Left ventricle myocardium superior (tissue), 1 donor: ENCODE results near the gene KRT38. TPM values are rescaled to one million over a fixed set of nuclear protein-coding genes. Genes with fewer than 3 reads are reported as not detected.
"Not testable (repeated sequence)": the region's sequence is repeated elsewhere in the genome, so short reads cannot be mapped to it uniquely, and the experiment has no call there.

Experiments
- ATAC-seq: fragments of 200-7000 bp; cut with Tn5 transposase; one replicate; pipeline ENCODE4 v1.9.1; 2020; ENCODE audit warnings: mild to moderate bottlenecking, moderate library complexity
- DNase-seq: peaks from one replicate; pipeline ENCODE4 v3.0.0-alpha.2; 2020
- intact Hi-C: fragments of 100-400 bp; cut with micrococcal nuclease; formaldehyde crosslinking; loops from one replicate; pipeline ENCODE4 v1.11.0; 2022
- total RNA-seq: library from RNA; stranded (reverse); fragmentation: NEBNext Ultra II Directional; extraction: Animal tissue kit (Norgen Biotek cat#: 25700); gene quantifications from one replicate; pipeline ENCODE4 v1.2.1, GENCODE V29; 2021
- donor health status: DM: no; HTN: yes; CAD: no; lungs with severe emphysema.

KRT38 gene
- total RNA-seq, 1 donor from 2014 or later: not detected

- intact Hi-C loops: no loop called here
- ATAC-seq (peak; percentile 85), DNase-seq (no peak)
Measured at GRCh38 chr17:41404024-41404671, 36.6 kb downstream of the KRT38 start.

GRCh38 chr17:41403404-41404023, 37.3 kb downstream of the KRT38 start:
- no peak for ATAC-seq
- intact Hi-C loops: no loop called here
- no peak for DNase-seq

GRCh38 chr17:41402161-41402560, 38.6 kb downstream of the KRT38 start:
- ATAC-seq (no peak), DNase-seq (no peak)
- intact Hi-C loops: no loop called here

GRCh38 chr17:41396996-41397660, 43.7 kb downstream of the KRT38 start, which contains the start of gene KRT31:
Gene KRT31, minus strand, starts transcription at chr17:41397608. Its CDS starts 69 bp downstream, at chr17:41397539.
- intact Hi-C loops: no loop called here
- ATAC-seq (no peak), DNase-seq (no peak)

- DNase-seq (no peak), ATAC-seq (no peak)
- intact Hi-C loops: no loop called here
Measured at GRCh38 chr17:41396340-41396739, 44.4 kb downstream of the KRT38 start.

GRCh38 chr17:41395611-41396010, 45.2 kb downstream of the KRT38 start:
- no peak for DNase-seq
- ATAC-seq: no peak
- intact Hi-C loops: no loop called here

- ATAC-seq, intact Hi-C loops, DNase-seq: not testable (repeated sequence)
Measured at GRCh38 chr17:41395044-41395443, 45.7 kb downstream of the KRT38 start.

GRCh38 chr17:41394254-41394996, 46.4 kb downstream of the KRT38 start:
- DNase-seq (no peak), ATAC-seq (no peak)
- intact Hi-C loops: no loop called here

GRCh38 chr17:41393826-41394225, 47.0 kb downstream of the KRT38 start:
- peak; percentile 28 for ATAC-seq
- DNase-seq: no peak
- intact Hi-C loops: no loop called here

- intact Hi-C loops: no loop called here
- DNase-seq: peak; percentile 43
- ATAC-seq: peak; percentile 99
Measured at GRCh38 chr17:41393294-41393693, 47.5 kb downstream of the KRT38 start.

GRCh38 chr17:41392278-41392677, 48.5 kb downstream of the KRT38 start:
- ATAC-seq (no peak), DNase-seq (no peak)
- intact Hi-C loops: no loop called here

GRCh38 chr17:41391535-41391934, 49.2 kb downstream of the KRT38 start:
- ATAC-seq (no peak), DNase-seq (no peak)
- intact Hi-C loops: no loop called here

GRCh38 chr17:41390411-41390938, 50.3 kb downstream of the KRT38 start:
- DNase-seq (no peak), ATAC-seq (no peak)
- intact Hi-C loops: no loop called here

GRCh38 chr17:41387670-41388069, 53.1 kb downstream of the KRT38 start:
- intact Hi-C loops: no loop called here
- ATAC-seq (no peak), DNase-seq (no peak)

- intact Hi-C loops: no loop called here
- no peak for ATAC-seq
- no peak for DNase-seq
Measured at GRCh38 chr17:41386227-41386626, 54.6 kb downstream of the KRT38 start.

Other genes with a start within 250 kb of the KRT38 start
- not detected for gene KRTAP9-2, start 214.3 kb downstream of the KRT38 start, total RNA-seq
- gene KRTAP9-3, start 208.5 kb downstream of the KRT38 start, total RNA-seq: not detected
- gene KRTAP9-8, start 203.0 kb downstream of the KRT38 start, total RNA-seq: not detected
- not detected for gene KRTAP9-4, start 191.3 kb downstream of the KRT38 start, total RNA-seq
- not detected for gene KRTAP9-9, start 185.6 kb downstream of the KRT38 start, total RNA-seq
- gene KRTAP9-6, start 175.6 kb downstream of the KRT38 start, total RNA-seq: not detected
- gene KRTAP9-7, start 165.3 kb downstream of the KRT38 start, total RNA-seq: not detected
- not detected for gene KRTAP29-1, start 138.1 kb downstream of the KRT38 start, total RNA-seq
- gene KRTAP16-1, start 131.7 kb downstream of the KRT38 start, total RNA-seq: not detected
- gene KRTAP17-1, start 125.3 kb downstream of the KRT38 start, total RNA-seq: not detected
- gene KRT33A, start 90.2 kb downstream of the KRT38 start, total RNA-seq: not detected
- gene KRT33B, start 71.2 kb downstream of the KRT38 start, total RNA-seq: not detected
- gene KRT34, start 58.7 kb downstream of the KRT38 start, total RNA-seq: not detected
- not detected for gene KRT31, start 43.4 kb downstream of the KRT38 start, total RNA-seq
- not detected for gene KRT37, start 16.4 kb downstream of the KRT38 start, total RNA-seq
- not detected for gene KRT32, start 26.4 kb upstream of the KRT38 start, total RNA-seq
- not detected for gene KRT35, start 40.2 kb upstream of the KRT38 start, total RNA-seq
- not detected for gene KRT36, start 48.9 kb upstream of the KRT38 start, total RNA-seq
- not detected for gene KRT13, start 64.6 kb upstream of the KRT38 start, total RNA-seq
- 0.32 TPM for gene KRT15, start 77.9 kb upstream of the KRT38 start, total RNA-seq
- 6.8 TPM for gene KRT19, start 87.3 kb upstream of the KRT38 start, total RNA-seq
- gene KRT9, start 131.1 kb upstream of the KRT38 start, total RNA-seq: not detected
- gene KRT14, start 145.9 kb upstream of the KRT38 start, total RNA-seq: not detected
- gene KRT16, start 171.8 kb upstream of the KRT38 start, total RNA-seq: not detected
- gene KRT17, start 183.6 kb upstream of the KRT38 start, total RNA-seq: not detected
- 1,209 TPM for gene EIF1, start 247.9 kb upstream of the KRT38 start, total RNA-seq